HepG2 (cell line): ENCODE measurements around the gene SPATS2.

Experiments
- AGO1 ChIP-seq: fragments of 200-400 bp; formaldehyde crosslinking; IDR thresholded peaks from 2 replicates; pipeline ENCODE4 v1.6.1; 2017; ENCODE audit warnings: mild to moderate bottlenecking, low read depth, low read length, moderate library complexity; ENCODE audit not compliant: poor library complexity, severe bottlenecking
- BCL6 ChIP-seq: IDR thresholded peaks from 2 replicates; pipeline ENCODE4 v1.6.1; 2016; ENCODE audit warnings: missing genetic modification reagents, missing compliant biosample characterization
- YY1 ChIP-seq: IDR thresholded peaks from 2 replicates; pipeline ENCODE4 v1.6.1; 2011; ENCODE audit warnings: low read length, low read depth, moderate library complexity, mild to moderate bottlenecking; ENCODE audit not compliant: insufficient read depth, insufficient replicate concordance
- ZNF780A ChIP-seq: sonication (generic); formaldehyde crosslinking; IDR thresholded peaks from 2 replicates; pipeline ENCODE4 v1.8.0; 2022; ENCODE audit warnings: mild to moderate bottlenecking, missing genetic modification reagents, moderate library complexity

- no peak for TF ChIP-seq YY1
- TF ChIP-seq AGO1: no peak
- TF ChIP-seq BCL6: no peak
- TF ChIP-seq ZNF780A (CRISPR knock-in tag): no peak
Measured at GRCh38 chr12:49489720-49490119, 122.5 kb downstream of the SPATS2 start.
